ENCODE results near the gene IL9R.
"Not testable (repeated sequence)": the region's sequence is repeated elsewhere in the genome, so short reads cannot be mapped to it uniquely, and the experiment has no call there.

- 0 out of 2 replicates have a peak, but pooled peaks have one; percentile 15 for TF ChIP-seq CTCF (IDR thresholded peaks at IDR 0.05; ENCODE audit: low read length)
- not testable (repeated sequence) for TF ChIP-seq EZH2 (IDR thresholded peaks at IDR 0.05; ENCODE audit: borderline replicate concordance, low read length)
Observed at GRCh38 chrX:155971658-155972057, 25.8 kb upstream of the IL9R start.

Measured in OCI-LY1 (cell line).